OCI-LY7 (cell line): Measurements from ENCODE around the gene CHST11.

ENCODE experiments used
- CTCF ChIP-seq: fragments of 200-600 bp; sonication (generic); conservative IDR thresholded peaks from 2 replicates; pipeline ENCODE4 v1.5.1; 2014; ENCODE audit warnings: mild to moderate bottlenecking, antibody characterized with exemption, low read length, moderate library complexity, mixed read lengths
- EZH2phosphoT487 ChIP-seq: fragments of 200-600 bp; sonication (generic); IDR thresholded peaks from 2 replicates; pipeline ENCODE4 v1.6.1; 2018; ENCODE audit warnings: low read depth, borderline replicate concordance, mild to moderate bottlenecking, mixed run types, antibody characterized with exemption, low read length, moderate library complexity, mixed read lengths

- no peak for TF ChIP-seq CTCF
- TF ChIP-seq EZH2phosphoT487 = no peak
These were observed 44.4 kb downstream of the CHST11 start for GRCh38 chr12:104501115-104501514.
